Lung (tissue), 12 donors: ENCODE results near the gene HSF2BP. TPM values are rescaled to one million over a fixed set of nuclear protein-coding genes. Genes with fewer than 3 reads are reported as not detected.

Source experiments
- ATAC-seq: fragments of 200-7000 bp; cut with Tn5 transposase; one replicate; pipeline ENCODE4 v1.9.1; 2020; ENCODE audit warnings: moderate number of reproducible peaks; ENCODE audit not compliant: insufficient read depth, low FRiP score
- DNase-seq, 3 donors: peaks; one replicate each; pipeline ENCODE4 v3.0.0-alpha.2; 2013 to 2017
- H3K27ac ChIP-seq, 2 donors: one replicate each; pipeline ENCODE4 v1.5.1; 2013; ENCODE audit warnings: mild to moderate bottlenecking in 2 of 2, moderate library complexity in 2 of 2, control low read depth in 1 of 2, inconsistent platforms in 1 of 2, low read depth in 1 of 2, low read length in 1 of 2
- H3K27me3 ChIP-seq, 3 donors: one replicate each; pipeline ENCODE4 v1.5.1; 2013; ENCODE audit warnings: low read length in 2 of 3; ENCODE audit not compliant: control insufficient read depth in 3 of 3, insufficient read depth in 3 of 3
- H3K36me3 ChIP-seq, 4 donors: one replicate each; pipeline ENCODE4 v1.5.1; 2013; ENCODE audit warnings: low read length in 4 of 4, mild to moderate bottlenecking in 1 of 4, moderate library complexity in 1 of 4; ENCODE audit not compliant: control insufficient read depth in 4 of 4, insufficient read depth in 4 of 4
- H3K4me1 ChIP-seq, 5 donors: one replicate each; pipeline ENCODE4 v1.5.1; 2013; ENCODE audit warnings: low read length in 5 of 5, mild to moderate bottlenecking in 2 of 5, moderate library complexity in 1 of 5; ENCODE audit not compliant: control insufficient read depth in 5 of 5, insufficient read depth in 5 of 5
- H3K4me3 ChIP-seq: one replicate; pipeline ENCODE4 v1.5.1; 2013; ENCODE audit warnings: mild to moderate bottlenecking, control low read depth, moderate library complexity
- H3K9ac ChIP-seq, 2 donors: one replicate each; pipeline ENCODE4 v1.5.1; 2013; ENCODE audit warnings: low read length in 2 of 2, control low read depth in 1 of 2; ENCODE audit not compliant: insufficient read depth in 1 of 2
- H3K9me3 ChIP-seq, 4 donors: one replicate each; pipeline ENCODE4 v1.5.1; 2013; ENCODE audit warnings: low read length in 3 of 4, mild to moderate bottlenecking in 1 of 4, moderate library complexity in 1 of 4; ENCODE audit not compliant: control insufficient read depth in 4 of 4, insufficient read depth in 3 of 4
- CTCF ChIP-seq: IDR thresholded peaks from 2 replicates; pipeline ENCODE4 v1.5.1; 2012; ENCODE audit warnings: mild to moderate bottlenecking; ENCODE audit errors: control extremely low read depth, extremely low read depth
- WGBS, 2 donors: extraction: QIAGEN DNeasy Blood & Tissue Kit; methylation state at CpG; one replicate each; pipeline ENCODE4 v1.1.7; 2013; 5-methylcytosine and 5-hydroxymethylcytosine counted together
- polyA plus RNA-seq, 2 donors: library from polyadenylated mRNA; stranded (reverse); fragments of 200-250 nt; gene quantifications; one replicate each; pipeline ENCODE4 v1.2.1, GENCODE V29; 2013
- total RNA-seq, 2 donors: library from RNA; depleted of rRNA in 1 of 2; stranded (reverse); fragments of >200 nt in 1 of 2; gene quantifications; one replicate each; pipeline ENCODE4 v1.2.1, GENCODE V29; 2014 to 2021
- donor health status: control.
- donor health status: control.
- donor health status: Bipolar disorder and iron deficiency.
- donor health status: healthy.
- donor health status: DM: yes; HTN: yes; CAD: no.

HSF2BP gene
- total and polyA plus RNA-seq, 4 donors = 0.46 to 0.71 (median 0.57) TPM

- WGBS, 2 donors = 46 to 75% methylated on average over 5 of the region's 5 CpGs
- TF ChIP-seq CTCF = no peak
- Histone ChIP-seq H3K27ac (no peak overlapping the region), H3K36me3 (no peaks in the 10 kb centered on the region), H3K9me3 (peaks cover 0 to 2% (median 0%) of the 10 kb centered on the region in 4 donors), H3K9ac (no peak overlapping the region), H3K4me3 (no peak overlapping the region), H3K4me1 (peaks cover 0 to 3% (median 0%) of the 10 kb centered on the region in 5 donors), H3K27me3 (no peaks in the 10 kb centered on the region)
- no peak for DNase-seq
- ATAC-seq = no peak
Measured at GRCh38 chr21:43599728-43600127, 59.6 kb downstream of the HSF2BP start.

GRCh38 chr21:43598416-43599120 is 60.7 kb downstream of the HSF2BP start:
- Histone ChIP-seq H3K36me3 (no peaks in the 10 kb centered on the region), H3K4me3 (no peak overlapping the region), H3K9ac (no peak overlapping the region), H3K27me3 (no peaks in the 10 kb centered on the region), H3K4me1 (no peaks in the 10 kb centered on the region), H3K27ac (no peak overlapping the region), H3K9me3 (no peaks in the 10 kb centered on the region)
- no peak for TF ChIP-seq CTCF
- ATAC-seq = no peak
- DNase-seq = no peak
- WGBS, 2 donors = 77 to 88% methylated on average over 7 of the region's 7 CpGs

- 92 to 97% methylated on average over 6 of the region's 6 CpGs for WGBS, 2 donors
- no peak for ATAC-seq
- no peak overlapping the region for H3K9ac ChIP-seq
Measured at GRCh38 chr21:43597540-43598250, 61.6 kb downstream of the HSF2BP start.

More at GRCh38 chr21:43597540-43598250, 61.6 kb downstream of the HSF2BP start:
- Histone ChIP-seq H3K27me3 (no peaks in the 10 kb centered on the region), H3K36me3 (no peaks in the 10 kb centered on the region), H3K4me3 (no peak overlapping the region), H3K9me3 (no peaks in the 10 kb centered on the region), H3K4me1 (no peaks in the 10 kb centered on the region), H3K27ac (no peak overlapping the region)
- no peak for DNase-seq
- no peak for TF ChIP-seq CTCF
